Common myeloid progenitor, CD34-positive (primary cell): ENCODE results near the gene HOXB8.
A peak's percentile ranks its signal among the peaks of the same experiment; 100 is the strongest.

Experiments used
- CTCF ChIA-PET: fragments of 350-600 bp; sonication (Branson Sonifier 250); formaldehyde crosslinking; loops from one replicate; lab custom pipeline; 2021; ENCODE audit warnings: antibody characterized with exemption; lab: Charles Lee
- POLR2A ChIA-PET: fragments of 350-600 bp; sonication (Branson Sonifier 250); formaldehyde crosslinking; loops from one replicate; lab custom pipeline; 2021; ENCODE audit warnings: antibody characterized with exemption; lab: Charles Lee
- DNase-seq, 3 donors: peaks; one replicate each; pipeline versions ENCODE4 v3.0.0 to v3.0.0-alpha.2; 2013
- H3K27ac ChIP-seq, 2 experiments: 1 replicate in 1 of 2; 2 replicates in 1 of 2; pipeline ENCODE4 v1.7.0; 2013; ENCODE audit warnings: inconsistent platforms in 2 of 2, low read length in 2 of 2, mild to moderate bottlenecking in 2 of 2, low read depth in 1 of 2, moderate library complexity in 1 of 2; ENCODE audit not compliant: severe bottlenecking in 2 of 2, insufficient read depth in 1 of 2, poor library complexity in 1 of 2
- H3K27me3 ChIP-seq, 5 experiments: replicated peaks in 2 of 5; 1 replicate in 3 of 5; 2 replicates in 2 of 5; pipeline versions ENCODE4 v1.6.1 to v1.7.0; 2013; ENCODE audit warnings: low read length in 4 of 5, mild to moderate bottlenecking in 2 of 5, moderate library complexity in 2 of 5, inconsistent platforms in 1 of 5; ENCODE audit not compliant: insufficient read depth in 5 of 5, control insufficient read depth in 4 of 5
- H3K36me3 ChIP-seq, 4 experiments: 1 replicate in 2 of 4; 2 replicates in 2 of 4; pipeline versions ENCODE4 v1.6.1 to v1.7.0; 2013; ENCODE audit warnings: low read length in 3 of 4, control low read depth in 1 of 4, mild to moderate bottlenecking in 1 of 4; ENCODE audit not compliant: control insufficient read depth in 4 of 4, insufficient read depth in 4 of 4
- H3K4me1 ChIP-seq, 4 experiments: 1 replicate in 3 of 4; 2 replicates in 1 of 4; pipeline versions ENCODE4 v1.6.1 to v1.7.1; 2013; ENCODE audit warnings: low read length in 3 of 4, mild to moderate bottlenecking in 3 of 4, control low read depth in 1 of 4, inconsistent platforms in 1 of 4, moderate library complexity in 1 of 4; ENCODE audit not compliant: control insufficient read depth in 4 of 4, insufficient read depth in 4 of 4; ENCODE audit errors: control extremely low read depth in 1 of 4
- H3K4me3 ChIP-seq, 7 experiments: 1 replicate in 4 of 7; 2 replicates in 3 of 7; pipeline versions ENCODE4 v1.5.1 to v1.7.0; 2013; ENCODE audit warnings: mild to moderate bottlenecking in 7 of 7, low read length in 6 of 7, moderate library complexity in 6 of 7, inconsistent platforms in 2 of 7, low read depth in 2 of 7, control low read depth in 1 of 7; ENCODE audit not compliant: insufficient read depth in 4 of 7, control insufficient read depth in 1 of 7; ENCODE audit errors: extremely low read depth in 1 of 7
- H3K9me3 ChIP-seq, 5 experiments: 1 replicate in 4 of 5; 2 replicates in 1 of 5; pipeline versions ENCODE4 v1.6.1 to v1.7.1; 2013; ENCODE audit warnings: low read length in 4 of 5, mild to moderate bottlenecking in 2 of 5, inconsistent platforms in 1 of 5, low read depth in 1 of 5, moderate library complexity in 1 of 5; ENCODE audit not compliant: control insufficient read depth in 4 of 5, insufficient read depth in 2 of 5; ENCODE audit errors: control extremely low read depth in 1 of 5
- WGBS: methylation state at CpG from one replicate; pipeline ENCODE4 v1.1.5; 2013; ENCODE audit not compliant: insufficient coverage; 5-methylcytosine and 5-hydroxymethylcytosine counted together

Gene HOXB8

DNA sequence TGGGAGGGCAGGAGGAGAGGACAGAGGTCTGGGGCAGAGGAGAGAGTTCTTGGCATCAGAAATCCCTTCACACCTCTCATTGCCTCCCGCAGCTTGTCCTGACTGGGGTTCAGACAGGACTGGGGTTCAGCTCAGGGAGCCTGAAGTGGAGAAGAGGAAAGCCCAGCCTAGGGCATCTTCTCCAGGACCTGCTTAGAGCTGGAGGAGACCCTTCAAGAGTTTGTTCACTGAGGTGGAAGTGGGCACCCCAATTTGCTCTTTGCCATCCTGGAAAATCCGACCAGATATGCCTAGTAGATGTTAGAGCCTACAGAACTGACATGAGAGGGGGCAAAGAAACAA is 27.0 kb downstream of the HOXB8 start:
- Histone ChIP-seq H3K27ac (peak overlapping the region; percentile 80 to 87), H3K27me3 (peaks cover 0 to 11% (median 0%) of the 10 kb centered on the region in 5 experiments), H3K4me1 (peaks cover 13 to 91% (median 71%) of the 10 kb centered on the region in 4 experiments), H3K4me3 (peak overlapping the region in 6 of 7 experiments; percentile 53 to 97 (median 86)), H3K36me3 (no peaks in the 10 kb centered on the region), H3K9me3 (no peaks in the 10 kb centered on the region)
- no peak for DNase-seq
- CTCF ChIA-PET, result interaction anchor here (0.8 to 2.1 kb wide), 26 partner anchors 8 to 283 kb away, joined by 3 to 11 read pairs (median 4); partner anchors contain the start of gene HOXB8
- WGBS, result 23% methylated on average over 2 of the region's 2 CpGs
- POLR2A ChIA-PET, result interaction anchor here (0.5 to 1.6 kb wide), 9 partner anchors 9 to 499 kb away, joined by 3 to 7 read pairs (median 4); no protein-coding TSS in a partner anchor

DNA sequence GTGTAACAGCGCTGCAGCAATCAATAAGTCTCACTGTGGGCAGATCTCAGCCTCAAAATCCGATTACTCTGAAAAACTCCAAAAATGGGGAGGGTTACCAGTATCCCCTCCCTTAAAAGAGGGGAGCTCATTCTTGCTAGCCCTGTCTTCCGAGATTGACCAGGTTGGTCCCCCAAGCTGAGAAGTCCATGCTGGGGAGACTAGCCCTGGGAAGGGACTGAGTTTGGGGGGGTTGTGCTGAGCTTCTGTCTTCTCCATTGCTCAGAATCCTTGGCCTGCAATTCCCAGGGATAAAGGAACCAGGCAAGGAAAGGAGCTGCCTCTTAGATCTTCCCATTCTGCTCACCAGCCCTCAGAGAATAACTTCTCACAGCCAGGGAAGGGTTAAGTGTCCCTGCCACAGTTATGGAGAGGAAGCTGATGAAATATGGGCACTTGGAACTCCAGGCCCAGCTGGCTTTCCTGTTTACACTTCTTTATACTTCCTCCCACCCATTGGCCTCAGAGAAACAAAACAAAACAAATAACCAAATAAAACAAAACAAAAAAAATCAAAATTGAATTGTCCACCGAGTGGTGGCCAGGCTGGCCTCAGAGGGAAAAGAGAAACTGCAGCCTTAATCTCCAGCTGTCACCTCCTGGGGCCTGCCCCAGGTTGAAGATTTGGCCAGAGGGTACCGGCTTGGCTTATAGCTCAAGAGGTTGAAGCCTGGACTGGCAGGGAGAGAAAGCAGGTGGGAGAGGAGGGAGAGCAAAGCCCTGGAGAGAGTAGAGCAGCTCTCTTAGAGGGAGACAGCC is 27.6 kb downstream of the HOXB8 start:
- Histone ChIP-seq H3K36me3 (no peaks in the 10 kb centered on the region), H3K9me3 (no peaks in the 10 kb centered on the region), H3K4me1 (peaks cover 11 to 92% (median 71%) of the 10 kb centered on the region in 4 experiments), H3K27ac (peak overlapping the region; percentile 80 to 87), H3K4me3 (peak overlapping the region; percentile 48 to 97 (median 82)), H3K27me3 (peaks cover 0 to 9% (median 0%) of the 10 kb centered on the region in 5 experiments)
- ChIA-PET POLR2A (interaction anchor here (0.5 to 1.6 kb wide), 7 partner anchors 9 to 499 kb away, joined by 3 to 7 read pairs (median 3); no protein-coding TSS in a partner anchor), CTCF (interaction anchor here (0.8 to 2.1 kb wide), 25 partner anchors 9 to 279 kb away, joined by 3 to 11 read pairs (median 4); partner anchors contain the start of gene HOXB8)
- WGBS, result 6% methylated on average over 3 of the region's 5 CpGs
- peak in 2 of 3 donors; percentile 70 to 81 for DNase-seq

GRCh38 chr17:48586355-48587258 is 28.5 kb downstream of the HOXB8 start:
- no peaks in the 10 kb centered on the region for H3K9me3 ChIP-seq
- CTCF ChIA-PET, result interaction anchor here (0.8 to 2.1 kb wide), 12 partner anchors 12 to 279 kb away, joined by 3 to 11 read pairs (median 4); no protein-coding TSS in a partner anchor
- POLR2A ChIA-PET, result interaction anchor here (0.9 to 1.4 kb wide), 2 partner anchors 10 to 40 kb away, joined by 3 to 7 read pairs; no protein-coding TSS in a partner anchor
- H3K36me3 ChIP-seq, result no peaks in the 10 kb centered on the region
- peak overlapping the region; percentile 3 to 97 (median 82) for H3K4me3 ChIP-seq
- H3K27me3 ChIP-seq, result peaks cover 0 to 7% (median 0%) of the 10 kb centered on the region in 5 experiments
- under 1% methylated on average over 21 of the region's 34 CpGs for WGBS
- peak in 1 of 3 donors; percentile 40 for DNase-seq
- peak overlapping the region; percentile 80 to 87 for H3K27ac ChIP-seq
- H3K4me1 ChIP-seq, result peaks cover 11 to 93% (median 72%) of the 10 kb centered on the region in 4 experiments

GRCh38 chr17:48584223-48584741 is 30.8 kb downstream of the HOXB8 start:
- DNase-seq, result no peak
- no peak overlapping the region for H3K4me3 ChIP-seq
- 100% methylated on average over 1 of the region's 2 CpGs for WGBS
- no peak overlapping the region for H3K27ac ChIP-seq
- peaks cover 13 to 95% (median 79%) of the 10 kb centered on the region in 4 experiments for H3K4me1 ChIP-seq
- H3K27me3 ChIP-seq, result peaks cover 0 to 4% (median 0%) of the 10 kb centered on the region in 5 experiments
- ChIA-PET CTCF (interaction anchor here (1.0 to 2.7 kb wide), 5 partner anchors 29 to 232 kb away, joined by 3 to 14 read pairs (median 6); no protein-coding TSS in a partner anchor), POLR2A (interaction anchor here (0.6 to 0.8 kb wide), 2 partner anchors 8 to 495 kb away, joined by 3 read pairs; no protein-coding TSS in a partner anchor)
- no peaks in the 10 kb centered on the region for H3K36me3 ChIP-seq
- H3K9me3 ChIP-seq, result no peaks in the 10 kb centered on the region

- Histone ChIP-seq H3K27ac (no peak overlapping the region), H3K27me3 (peaks cover 0 to under 1% (median 0%) of the 10 kb centered on the region in 5 experiments), H3K9me3 (no peaks in the 10 kb centered on the region), H3K36me3 (no peaks in the 10 kb centered on the region), H3K4me1 (peaks cover 13 to 96% (median 80%) of the 10 kb centered on the region in 4 experiments), H3K4me3 (peak overlapping the region in 1 of 7 experiments; percentile 86)
- POLR2A ChIA-PET, result interaction anchor here (0.6 to 0.8 kb wide), 2 partner anchors 8 to 494 kb away, joined by 3 read pairs; no protein-coding TSS in a partner anchor
- CTCF ChIA-PET, result interaction anchor here (1.0 to 2.7 kb wide), 13 partner anchors 18 to 429 kb away, joined by 3 to 14 read pairs (median 4); no protein-coding TSS in a partner anchor
- no CpG with 5 or more reads among the region's 3 CpGs for WGBS
- DNase-seq, result no peak
Measured at GRCh38 chr17:48583708-48584222, 31.3 kb downstream of the HOXB8 start.

GRCh38 chr17:48582750-48583069 is 32.4 kb downstream of the HOXB8 start:
- no CpG with 5 or more reads among the region's 7 CpGs for WGBS
- DNase-seq, result no peak
- H3K4me1 ChIP-seq, result peaks cover 8 to 86% (median 72%) of the 10 kb centered on the region in 4 experiments
- CTCF ChIA-PET, result interaction anchor here (0.8 to 2.7 kb wide), 15 partner anchors 19 to 428 kb away, joined by 3 to 14 read pairs (median 4); no protein-coding TSS in a partner anchor
- no peaks in the 10 kb centered on the region for H3K27me3 ChIP-seq
- H3K36me3 ChIP-seq, result no peaks in the 10 kb centered on the region
- H3K4me3 ChIP-seq, result peak overlapping the region in 4 of 7 experiments; percentile 64 to 86 (median 78)
- POLR2A ChIA-PET, result interaction anchor here (0.9 kb wide), 1 partner anchor 36 kb away, joined by 3 read pairs; no protein-coding TSS in a partner anchor
- no peaks in the 10 kb centered on the region for H3K9me3 ChIP-seq
- peak overlapping the region; percentile 40 to 91 for H3K27ac ChIP-seq
